HG03196 (cell line): Measurements from ENCODE around the gene PRDX5.

Experiments used
- ATAC-seq: cut with Tn5 transposase; IDR thresholded peaks from one replicate; pipeline ENCODE4 v1.9.1; 2021; ENCODE audit not compliant: unreplicated experiment

The PRDX5 gene

DNA sequence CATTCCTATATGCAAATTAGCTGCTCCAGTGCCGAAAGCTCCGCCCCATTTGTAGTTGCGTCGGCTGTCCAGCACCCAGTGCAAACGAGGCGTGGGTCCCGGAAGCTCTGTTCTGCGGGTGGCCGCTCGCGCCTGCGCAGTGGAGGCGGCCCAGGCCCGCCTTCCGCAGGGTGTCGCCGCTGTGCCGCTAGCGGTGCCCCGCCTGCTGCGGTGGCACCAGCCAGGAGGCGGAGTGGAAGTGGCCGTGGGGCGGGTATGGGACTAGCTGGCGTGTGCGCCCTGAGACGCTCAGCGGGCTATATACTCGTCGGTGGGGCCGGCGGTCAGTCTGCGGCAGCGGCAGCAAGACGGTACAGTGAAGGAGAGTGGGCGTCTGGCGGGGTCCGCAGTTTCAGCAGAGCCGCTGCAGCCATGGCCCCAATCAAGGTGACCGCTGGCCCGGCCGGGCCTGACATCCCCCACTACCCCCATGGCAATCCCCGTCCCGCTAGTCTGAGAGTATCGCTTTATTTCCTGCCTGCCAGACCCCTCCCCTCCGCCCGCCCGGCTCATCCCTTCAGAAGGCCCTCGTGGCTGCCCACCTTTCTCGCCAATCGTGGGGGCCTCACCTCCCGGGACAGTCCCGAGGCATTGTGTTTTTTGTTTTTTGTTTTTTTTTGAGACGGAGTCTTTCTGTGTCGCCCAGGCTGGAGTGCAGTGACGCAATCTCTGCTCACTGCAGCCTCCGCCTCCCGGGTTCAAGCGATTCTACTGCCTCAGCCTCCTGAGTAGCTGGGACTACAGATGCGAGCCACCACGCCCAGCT lies at the start of gene PRDX5:
PRDX5 (plus strand) TSS at position 161 of the 805 bp plus-strand sequence; CDS start at position 256, 95 bp downstream.
- ATAC-seq = peak; percentile 74

DNA sequence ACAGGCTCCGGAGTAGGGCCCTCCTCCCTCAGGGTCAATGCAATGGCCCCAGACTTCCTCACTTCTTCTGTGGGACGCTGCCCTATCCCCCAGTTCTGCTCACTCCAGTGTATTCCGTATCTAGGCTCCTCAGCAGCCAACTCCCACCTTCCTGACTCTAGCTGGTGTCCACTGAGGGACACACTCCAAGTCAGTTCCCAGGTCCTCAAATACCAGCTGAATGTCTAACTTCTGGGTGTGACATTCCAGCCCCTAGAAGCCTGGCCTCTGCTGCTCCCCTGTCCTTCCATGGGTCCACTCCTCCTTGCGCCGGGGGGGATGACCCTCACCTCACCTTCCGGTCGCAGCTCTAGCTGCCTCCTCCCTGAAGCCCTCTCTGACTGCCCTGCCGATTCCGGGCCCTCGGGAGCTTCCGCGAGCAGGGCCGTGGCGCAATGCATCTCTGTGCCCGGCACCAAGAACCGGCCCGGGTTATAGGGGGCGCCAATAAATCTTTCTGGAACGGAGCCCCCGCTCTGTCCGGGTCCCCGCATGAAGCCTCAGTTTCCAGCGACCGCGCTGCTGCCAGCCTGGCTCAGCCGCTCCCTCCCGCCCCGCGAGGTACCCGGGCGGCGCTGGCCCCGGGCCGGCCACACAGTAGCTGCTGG lies 48.9 kb upstream of the PRDX5 start:
- ATAC-seq = peak; percentile 9

DNA sequence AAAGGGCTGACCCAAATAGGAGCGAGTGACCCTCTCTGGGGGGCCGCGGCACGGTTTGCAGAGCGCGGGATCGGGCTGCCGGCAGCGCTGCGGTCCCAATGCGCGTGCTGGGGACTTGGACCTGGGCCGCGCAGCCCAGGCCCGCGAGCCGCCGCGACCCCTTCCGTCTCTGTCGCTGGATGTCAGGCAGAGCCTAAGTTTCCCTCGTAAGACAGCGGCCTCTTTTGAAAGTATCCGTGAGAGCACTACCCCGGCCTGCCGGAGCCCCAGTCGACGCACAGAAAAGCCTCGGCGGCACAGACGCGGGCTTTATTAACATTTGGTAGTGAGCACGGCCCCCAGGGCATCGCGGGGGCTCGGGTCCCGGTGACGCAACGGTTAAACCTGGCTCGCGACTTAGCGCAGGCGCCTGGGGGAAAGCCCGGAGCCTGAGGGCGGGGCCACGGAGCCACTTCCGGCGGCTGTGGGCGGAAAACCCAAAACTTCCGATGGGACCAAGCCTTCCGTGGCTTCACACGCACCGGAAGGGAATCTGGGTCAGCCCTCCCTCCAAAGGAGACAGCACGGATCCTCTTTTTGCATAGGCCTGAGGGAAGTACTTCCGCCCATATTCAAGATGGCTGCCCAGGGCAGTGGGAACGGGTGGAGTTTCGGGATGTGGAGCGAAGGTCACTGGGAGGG lies 48.2 kb upstream of the PRDX5 start:
- ATAC-seq = peak; percentile 60

DNA sequence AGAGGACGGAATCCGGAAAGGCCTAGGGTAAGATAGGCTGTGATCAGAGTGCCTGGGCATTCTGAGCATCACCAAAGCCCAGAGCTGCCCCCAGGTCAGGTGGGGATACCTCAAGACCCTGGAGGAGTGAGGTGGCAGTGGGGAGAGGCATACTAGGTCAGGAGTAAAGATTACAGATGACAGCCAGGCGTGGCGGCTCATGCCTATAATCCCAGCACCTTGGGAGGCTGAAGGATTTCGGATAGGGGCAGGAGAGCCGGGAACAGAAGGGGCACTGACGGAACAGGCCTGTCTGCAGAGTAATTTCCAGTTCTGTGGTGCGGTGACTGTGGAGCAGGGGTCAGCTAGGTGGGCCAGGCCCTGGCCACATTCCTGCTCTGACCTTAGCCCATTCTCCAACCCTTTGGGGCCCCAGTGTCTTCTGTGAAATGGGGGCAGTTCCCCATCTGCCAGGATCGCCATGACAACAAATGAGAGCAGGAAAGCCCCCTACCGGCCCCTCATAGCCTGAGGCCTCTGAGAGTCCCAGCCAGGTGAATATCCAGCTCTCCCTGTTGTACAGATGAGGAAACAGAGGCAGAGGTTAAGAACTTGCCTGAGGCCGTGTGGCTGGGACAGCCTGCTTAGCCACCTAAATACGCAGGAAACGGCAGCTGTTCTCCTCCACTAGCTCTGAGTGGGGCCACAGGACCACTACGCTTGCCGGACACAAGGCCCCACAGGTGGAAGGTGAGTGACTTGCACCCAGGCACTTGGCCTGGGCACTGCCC lies 42.7 kb upstream of the PRDX5 start:
- no peak for ATAC-seq

DNA sequence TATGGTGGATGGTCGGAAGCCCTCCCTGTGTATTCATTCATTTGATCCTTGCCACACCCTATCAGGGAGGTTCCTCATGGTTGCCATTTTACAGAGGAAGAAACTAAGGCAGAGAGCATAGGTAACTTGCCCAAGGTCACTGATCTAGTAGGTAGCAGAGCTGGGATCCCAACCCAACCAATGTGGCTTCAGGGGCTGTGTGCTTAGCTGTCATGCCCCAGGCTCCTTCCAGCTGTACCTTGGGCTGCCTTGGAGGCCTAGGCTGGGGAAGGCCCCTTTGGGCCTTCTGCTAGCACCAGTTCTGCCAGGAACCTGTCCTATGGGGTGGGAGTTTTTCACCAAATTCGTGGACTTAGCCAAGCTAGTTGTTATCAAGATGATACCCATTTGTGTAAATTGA lies 42.1 kb upstream of the PRDX5 start:
- no peak for ATAC-seq

DNA sequence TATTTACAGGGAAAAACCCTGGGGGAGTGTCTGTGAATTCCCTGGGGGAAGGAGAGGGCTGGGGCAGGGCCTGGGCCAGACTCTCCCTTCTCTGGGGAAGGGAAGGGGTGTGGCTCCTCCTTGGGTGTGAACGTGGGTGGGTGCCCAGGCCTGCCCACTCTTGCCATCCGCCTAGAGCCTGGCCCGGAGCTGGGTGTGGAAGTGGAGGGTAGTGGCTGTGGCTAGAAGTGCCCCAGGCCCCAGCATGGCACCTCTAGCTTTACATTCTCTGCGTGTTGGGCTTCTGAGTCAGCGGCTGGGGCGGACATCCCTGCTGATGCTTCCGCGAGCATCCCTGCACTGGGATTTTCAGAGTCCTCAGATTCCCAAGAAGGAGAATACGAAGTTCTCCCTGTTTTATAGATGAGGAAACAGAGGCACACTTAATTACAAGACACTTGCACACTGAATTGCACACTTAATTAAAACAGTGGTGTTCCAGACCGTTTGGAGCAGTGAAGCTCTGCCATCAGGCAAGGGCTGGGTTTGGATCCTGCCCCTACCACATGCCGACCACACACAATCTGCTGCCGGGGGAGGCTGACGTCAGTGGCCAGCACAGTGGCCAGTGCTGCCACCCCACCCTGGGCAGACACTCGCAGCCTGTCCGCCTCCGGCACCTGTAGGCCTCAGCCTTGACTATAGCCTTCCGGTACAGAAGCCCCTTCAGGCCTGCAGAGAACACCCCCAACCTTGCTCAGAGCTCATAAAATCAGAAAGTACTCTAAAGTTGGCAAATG lies 41.1 kb upstream of the PRDX5 start:
- ATAC-seq = no peak

DNA sequence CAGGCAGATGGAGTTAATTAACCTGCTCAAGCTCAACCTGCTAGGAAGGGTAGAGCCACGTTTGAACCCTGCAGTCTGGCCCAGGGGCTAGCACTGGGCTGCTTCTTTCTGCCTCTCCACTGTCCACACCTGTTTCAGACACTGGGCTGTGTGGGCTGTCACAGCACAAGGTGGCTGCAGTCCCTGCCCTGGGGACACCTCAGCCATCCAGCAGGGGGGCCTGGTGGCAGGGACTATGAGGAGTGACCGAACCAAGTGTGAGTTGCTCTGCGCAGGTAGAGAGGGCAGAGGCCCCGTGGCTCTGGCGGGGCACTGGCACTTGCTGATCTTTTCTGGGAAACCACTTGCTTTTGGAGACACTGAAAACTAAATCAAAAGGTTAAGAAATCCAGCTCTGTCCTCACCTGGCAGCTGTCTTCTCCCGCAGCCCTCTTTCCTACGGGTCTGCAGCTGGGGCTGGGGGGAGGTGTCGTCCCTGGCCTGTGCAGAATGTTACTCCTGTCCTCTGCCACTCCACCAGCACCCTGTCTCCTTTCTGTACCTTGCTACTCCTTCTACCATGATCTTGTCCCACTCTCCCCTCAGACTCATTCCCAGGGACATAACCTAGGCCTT lies 39.2 kb upstream of the PRDX5 start:
- ATAC-seq = no peak

DNA sequence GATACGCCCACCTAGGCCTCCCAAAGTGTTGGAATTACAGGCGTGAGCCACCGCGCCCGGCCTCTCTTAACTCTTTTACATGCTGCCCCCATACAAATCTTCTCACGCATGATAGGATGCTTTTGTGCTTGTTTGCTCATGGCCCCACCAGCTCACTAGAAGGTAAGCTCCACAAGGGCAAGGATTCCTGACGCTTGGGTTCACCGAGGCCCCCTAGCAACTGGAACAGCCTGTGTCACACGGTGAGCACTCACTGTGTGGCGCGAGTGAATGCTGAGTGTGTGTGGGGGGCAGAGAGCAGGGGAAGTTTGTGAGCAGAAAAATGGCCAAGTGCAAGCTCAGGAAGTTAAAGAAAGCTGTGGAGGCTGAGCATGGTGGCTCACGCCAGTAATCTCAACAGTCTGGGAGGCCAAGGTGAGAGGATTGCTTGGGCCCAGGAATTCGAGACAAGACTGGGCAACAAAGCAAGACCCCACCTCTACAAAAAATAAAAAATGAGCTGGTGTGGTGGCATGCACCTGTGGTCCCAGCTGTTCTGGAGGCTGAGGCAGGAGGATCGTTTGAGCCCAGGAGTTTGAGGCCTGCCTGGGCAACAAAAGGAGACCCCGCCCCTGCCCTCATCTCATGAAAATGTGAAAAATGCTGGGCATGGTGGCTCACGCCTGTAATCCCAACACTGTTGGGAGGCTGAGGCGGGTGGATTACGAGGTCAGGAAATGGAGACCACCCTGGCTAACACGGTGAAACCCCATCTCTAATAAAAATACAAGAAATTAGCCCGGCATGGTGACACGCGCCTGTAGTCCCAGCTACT lies 35.8 kb upstream of the PRDX5 start:
- no peak for ATAC-seq

DNA sequence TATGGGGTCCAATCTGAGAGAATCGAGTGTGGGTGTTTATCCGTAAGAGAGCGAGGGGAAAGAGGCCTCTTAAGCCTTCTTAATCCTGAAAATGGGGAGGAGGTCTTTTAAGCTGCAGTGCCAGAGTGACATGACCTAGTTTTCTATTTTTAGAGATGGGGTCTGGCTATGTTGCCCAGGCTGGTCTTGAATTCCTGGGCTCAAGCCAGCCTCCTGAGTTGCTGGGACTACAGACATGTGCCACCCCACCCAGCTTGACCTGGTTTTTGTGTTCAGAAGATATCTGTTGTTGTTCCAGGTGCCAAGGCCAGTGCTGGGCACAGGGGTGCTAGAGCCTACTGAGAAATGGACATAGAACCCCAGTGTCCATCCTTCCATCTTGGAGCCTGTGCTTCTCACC lies 34.8 kb upstream of the PRDX5 start:
- no peak for ATAC-seq

DNA sequence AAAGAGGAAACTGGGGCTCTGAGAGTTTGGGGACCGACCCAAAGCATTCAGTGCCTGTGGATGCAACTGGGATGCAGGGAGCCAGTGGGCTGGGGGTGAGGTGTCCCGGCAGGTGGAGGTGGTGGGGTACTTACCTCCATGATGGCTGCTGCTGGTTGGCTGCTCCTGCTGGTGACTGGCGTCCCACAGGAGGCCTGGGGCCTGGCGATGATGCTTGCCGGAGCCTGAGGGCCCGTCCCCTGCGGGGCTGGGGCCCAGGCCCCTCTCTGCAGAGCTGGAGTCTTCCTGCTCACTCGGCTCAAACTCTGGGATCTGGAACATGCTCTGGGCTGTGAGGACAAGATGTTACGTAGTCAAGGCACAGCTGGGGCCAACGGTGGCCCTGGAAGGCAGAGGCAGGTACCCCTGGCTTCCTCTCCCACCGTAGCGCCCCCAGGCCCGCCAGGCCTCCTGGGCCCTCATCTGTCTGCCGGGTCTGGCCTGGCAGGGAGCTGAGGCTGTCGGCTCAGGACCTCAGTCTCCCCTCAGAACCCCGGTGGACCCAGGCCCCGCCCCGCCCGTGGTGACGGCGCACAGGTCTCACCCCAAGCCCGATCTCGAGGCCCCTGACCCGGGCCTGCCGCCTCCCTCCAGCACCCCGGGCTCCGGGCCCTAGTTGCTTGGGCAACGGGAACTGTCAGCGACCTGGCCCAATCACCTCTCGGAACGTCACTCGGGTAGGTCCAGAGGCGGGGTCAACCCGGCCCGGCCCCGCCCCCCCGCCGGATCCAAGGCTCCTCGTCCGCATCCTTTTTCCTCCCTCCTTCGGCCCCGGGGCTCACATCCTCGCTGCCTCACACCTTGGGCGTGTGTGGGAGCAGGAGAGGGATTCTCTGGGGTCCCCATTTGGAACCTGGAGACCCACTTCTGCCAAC lies 33.6 kb upstream of the PRDX5 start, which contains the start of gene BAD:
BAD (minus strand) TSS at position 618 of the 914 bp plus-strand sequence; CDS start at position 321, 297 bp downstream.
- ATAC-seq = peak; percentile 56

DNA sequence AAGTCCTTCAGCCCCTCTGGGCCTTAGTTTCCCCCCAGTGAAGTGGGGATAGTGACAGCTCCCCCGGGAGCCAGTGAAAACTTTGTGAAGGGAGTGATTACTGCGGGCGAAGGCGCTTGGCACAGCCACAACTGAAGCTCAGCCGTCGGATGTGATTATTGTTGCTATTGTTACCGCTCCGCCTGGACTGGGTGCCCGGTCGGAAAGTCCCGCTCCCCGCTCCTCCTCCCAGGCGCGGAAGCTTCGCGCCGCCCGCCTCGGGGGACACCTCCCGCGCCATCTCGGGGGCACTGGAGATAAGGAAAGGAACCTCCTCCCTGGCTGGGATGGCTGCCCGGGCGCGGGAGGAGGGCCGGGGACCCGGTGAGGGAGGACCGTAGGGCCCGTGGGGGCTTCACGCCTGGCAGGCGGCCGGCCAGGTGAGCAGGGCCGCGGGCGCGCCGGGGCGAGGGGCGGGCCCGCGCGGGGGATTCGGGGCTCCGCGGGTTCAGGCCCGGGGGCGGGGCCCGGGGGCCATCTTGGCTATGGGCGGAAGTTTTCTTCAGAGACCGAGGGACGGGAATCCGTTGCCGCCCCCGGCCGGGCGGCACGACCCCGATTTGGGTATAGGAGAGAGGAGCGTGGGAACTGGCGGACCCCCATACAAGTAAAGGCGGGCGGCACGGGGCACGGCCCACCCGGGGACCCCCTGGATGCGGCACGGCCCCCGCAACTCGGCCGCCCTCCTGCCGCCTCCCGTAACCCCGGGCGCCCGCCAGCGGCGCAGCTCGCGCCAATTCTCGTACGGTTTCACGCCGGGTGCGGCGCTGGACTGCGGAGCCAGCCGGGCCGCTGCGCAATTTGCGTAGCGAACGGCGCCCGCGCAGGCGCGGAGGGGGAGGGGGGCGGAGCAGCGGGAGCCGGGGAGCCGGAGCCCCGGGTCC lies 32.7 kb upstream of the PRDX5 start, which contains the start of gene GPR137:
GPR137 (plus strand) TSS at position 887 of the 923 bp plus-strand sequence. CDS start 677 bp downstream, outside the sequence.
- ATAC-seq = peak; percentile 51

DNA sequence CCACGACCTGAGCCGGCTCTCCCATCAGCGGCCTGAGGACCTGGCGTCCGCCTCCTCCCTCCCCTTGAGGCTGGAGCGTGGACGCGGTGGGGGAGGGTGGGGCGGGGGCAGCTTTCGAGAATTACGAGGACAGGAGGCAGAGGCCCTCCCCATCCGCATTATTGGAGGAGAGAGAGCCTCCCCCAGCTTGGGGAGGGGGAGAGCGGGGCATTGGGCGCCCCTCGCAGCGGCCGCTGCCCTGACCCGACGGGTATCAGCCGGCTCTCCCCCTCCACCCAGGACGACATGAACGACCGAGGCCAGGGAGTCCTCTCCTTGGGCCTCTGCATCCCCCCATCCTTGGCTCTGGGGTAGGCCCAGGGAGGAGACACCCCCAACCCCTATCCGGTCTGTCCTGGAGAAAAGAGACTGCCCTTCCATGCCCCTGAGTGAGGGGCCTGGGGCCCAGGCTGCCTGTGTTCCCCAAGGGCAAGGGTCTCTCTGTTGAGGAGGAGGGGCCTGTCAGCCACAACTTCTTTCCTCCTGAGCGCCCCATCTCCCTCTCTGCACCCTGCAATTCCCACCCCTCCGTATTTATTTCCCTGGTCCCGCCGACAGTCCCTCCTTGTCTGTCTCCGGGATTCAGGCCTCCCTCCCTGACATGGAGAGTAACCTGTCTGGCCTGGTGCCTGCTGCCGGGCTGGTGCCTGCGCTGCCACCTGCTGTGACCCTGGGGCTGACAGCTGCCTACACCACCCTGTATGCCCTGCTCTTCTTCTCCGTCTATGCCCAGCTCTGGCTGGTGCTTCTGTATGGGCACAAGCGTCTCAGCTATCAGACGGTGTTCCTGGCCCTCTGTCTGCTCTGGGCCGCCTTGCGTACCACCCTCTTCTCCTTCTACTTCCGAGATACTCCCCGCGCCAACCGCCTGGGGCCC lies 31.8 kb upstream of the PRDX5 start:
- ATAC-seq = no peak

DNA sequence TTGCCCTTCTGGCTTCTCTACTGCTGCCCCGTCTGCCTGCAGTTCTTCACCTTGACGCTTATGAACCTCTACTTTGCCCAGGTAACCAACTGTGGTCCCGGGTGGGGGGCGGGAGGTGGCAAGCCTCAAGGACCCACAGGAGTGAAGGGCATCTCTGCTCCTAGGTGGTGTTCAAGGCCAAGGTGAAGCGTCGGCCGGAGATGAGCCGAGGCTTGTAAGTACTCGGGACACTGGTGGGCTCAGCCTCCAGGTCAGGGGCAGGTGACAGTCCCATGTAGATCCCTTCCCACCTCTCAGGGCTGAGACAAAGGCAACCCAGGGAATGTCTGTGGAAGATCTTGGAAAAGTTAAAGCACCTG lies 31.1 kb upstream of the PRDX5 start:
- no peak for ATAC-seq

DNA sequence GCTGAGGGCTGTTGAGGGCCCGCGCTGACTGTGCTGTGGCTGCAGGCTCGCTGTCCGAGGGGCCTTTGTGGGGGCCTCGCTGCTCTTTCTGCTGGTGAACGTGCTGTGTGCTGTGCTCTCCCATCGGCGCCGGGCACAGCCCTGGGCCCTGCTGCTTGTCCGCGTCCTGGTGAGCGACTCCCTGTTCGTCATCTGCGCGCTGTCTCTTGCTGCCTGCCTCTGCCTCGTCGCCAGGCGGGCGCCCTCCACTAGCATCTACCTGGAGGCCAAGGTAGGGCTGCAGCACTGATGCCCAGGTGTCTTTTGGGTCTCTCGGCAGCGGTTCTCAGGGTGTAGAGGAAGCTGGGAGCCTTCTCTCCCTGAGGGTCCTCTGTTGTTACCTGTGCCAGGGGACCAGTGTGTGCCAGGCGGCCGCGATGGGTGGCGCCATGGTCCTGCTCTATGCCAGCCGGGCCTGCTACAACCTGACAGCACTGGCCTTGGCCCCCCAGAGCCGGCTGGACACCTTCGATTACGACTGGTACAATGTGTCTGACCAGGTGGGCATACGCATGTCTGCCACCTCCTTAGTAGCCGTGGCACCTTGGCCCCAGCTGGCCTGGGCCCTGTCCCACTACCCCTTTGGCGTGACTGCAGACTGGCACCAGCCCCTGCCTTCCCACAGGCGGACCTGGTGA lies 30.1 kb upstream of the PRDX5 start:
- ATAC-seq = no peak

DNA sequence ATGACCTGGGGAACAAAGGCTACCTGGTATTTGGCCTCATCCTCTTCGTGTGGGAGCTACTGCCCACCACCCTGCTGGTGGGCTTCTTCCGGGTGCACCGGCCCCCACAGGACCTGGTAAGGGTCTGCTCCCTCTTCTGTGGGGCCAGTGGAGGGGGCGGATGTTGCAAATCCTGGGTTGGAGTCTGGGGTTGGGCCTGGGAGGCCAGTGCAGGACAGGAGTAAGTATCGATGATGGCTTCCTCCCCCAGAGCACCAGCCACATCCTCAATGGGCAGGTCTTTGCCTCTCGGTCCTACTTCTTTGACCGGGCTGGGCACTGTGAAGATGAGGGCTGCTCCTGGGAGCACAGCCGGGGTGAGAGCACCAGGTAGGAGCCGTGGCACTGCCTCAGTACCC lies 29.6 kb upstream of the PRDX5 start:
- no peak for ATAC-seq
